ENCODE measurements around the gene CYP4B1.
"Not testable (repeated sequence)": the region's sequence is repeated elsewhere in the genome, so short reads cannot be mapped to it uniquely, and the experiment has no call there.

Gene CYP4B1

DNA sequence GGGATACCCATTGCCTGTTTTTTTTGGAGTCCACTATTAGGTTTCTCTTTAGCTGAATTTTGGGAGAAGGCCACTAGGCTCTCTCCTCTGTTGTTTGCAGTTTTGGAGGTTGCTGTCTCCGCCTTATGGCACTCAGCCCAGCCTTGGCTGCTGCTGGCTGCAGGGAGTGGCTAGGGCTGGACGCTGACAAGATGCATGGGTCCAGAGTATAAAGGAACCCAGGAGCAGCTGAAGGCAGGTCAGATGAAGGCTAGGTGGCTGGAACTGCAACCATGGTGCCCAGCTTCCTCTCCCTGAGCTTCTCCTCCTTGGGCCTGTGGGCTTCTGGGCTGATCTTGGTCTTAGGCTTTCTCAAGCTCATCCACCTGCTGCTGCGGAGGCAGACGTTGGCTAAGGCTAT lies at the start of gene CYP4B1:
TSS of gene CYP4B1 (plus strand) at position 237 of the 400 bp plus-strand sequence. CDS start at position 273, 36 bp downstream.
- H3K27ac ChIP-seq = peak within 1 kb of the TSS in 5 of 21 experiments; percentile 1 to 73 (median 59)

DNA sequence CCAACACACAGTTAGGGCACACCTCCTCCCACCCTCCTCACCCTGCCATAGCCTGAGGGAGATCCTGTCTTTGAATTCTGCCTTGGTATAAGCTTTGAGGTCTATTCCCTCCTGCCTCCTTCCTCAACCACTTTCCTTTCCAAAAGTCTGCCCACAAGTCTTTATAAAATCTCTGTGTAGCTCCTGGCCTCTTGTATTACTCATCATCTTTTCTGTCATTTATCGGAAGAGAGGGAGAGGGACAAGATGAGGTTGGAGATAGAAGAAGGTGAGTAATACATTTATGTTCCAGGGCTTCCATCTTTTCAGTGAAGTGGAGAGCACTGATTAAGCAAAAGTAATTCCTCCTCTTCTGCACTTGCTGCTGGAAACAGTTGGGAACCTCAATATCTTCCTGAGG lies 49.4 kb upstream of the CYP4B1 start:
- Histone ChIP-seq H3K27ac (peak overlapping the region in 16 of 21 experiments; percentile 12 to 84 (median 67)), H3K4me3 (no peak overlapping the region)

More for the DNA sequence above, at the start of gene CYP4B1:
- H3K4me3 ChIP-seq = peak within 1 kb of the TSS in 1 of 7 experiments; percentile 27

DNA sequence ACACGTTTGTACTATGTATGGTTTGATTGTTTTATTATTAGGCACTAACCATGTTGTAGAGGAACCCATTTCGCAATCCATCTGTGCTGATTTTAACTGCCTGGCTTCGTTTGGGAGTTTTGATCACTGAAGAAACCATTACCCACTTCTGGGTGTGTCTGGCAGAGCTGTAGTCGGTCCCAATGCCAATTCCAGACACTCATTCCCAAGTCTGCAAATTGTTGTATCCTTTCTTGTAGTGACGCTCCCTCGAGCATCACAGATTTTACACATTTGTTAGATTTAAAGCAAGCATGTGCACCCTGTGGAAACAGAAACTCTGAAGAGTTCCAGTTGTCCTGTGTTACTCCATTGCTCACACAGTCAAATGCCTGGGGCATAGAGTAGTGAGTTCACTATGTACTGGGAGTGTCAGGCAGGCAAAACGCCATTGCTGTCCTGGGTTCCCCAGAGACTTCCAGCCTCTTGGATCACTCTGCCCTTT lies 48.9 kb upstream of the CYP4B1 start:
- Histone ChIP-seq H3K27ac (peak overlapping the region in 16 of 21 experiments; percentile 12 to 84 (median 67)), H3K4me3 (no peak overlapping the region)

DNA sequence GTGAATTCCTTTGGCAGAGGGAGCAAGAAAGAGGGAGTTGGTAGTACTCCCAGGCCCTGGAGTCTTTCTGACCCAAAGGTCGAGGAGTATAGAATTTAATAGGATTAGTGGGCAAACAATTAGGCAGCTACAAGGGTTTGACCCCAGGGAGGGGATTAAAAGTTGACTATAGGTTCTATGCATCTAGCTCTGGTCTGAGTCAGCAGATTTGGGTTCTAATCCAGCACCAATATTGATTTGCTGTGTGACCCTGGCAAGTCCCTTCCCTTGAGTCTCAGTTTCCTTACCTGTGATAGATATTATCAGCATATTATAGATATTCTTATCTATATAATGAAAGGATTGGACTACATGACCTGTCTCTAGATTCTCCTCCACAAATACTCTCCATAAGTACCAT lies 44.9 kb upstream of the CYP4B1 start:
- H3K27ac ChIP-seq = peak overlapping the region in 3 of 21 experiments; percentile 19 to 71 (median 60)
- H3K4me3 ChIP-seq = no peak overlapping the region

DNA sequence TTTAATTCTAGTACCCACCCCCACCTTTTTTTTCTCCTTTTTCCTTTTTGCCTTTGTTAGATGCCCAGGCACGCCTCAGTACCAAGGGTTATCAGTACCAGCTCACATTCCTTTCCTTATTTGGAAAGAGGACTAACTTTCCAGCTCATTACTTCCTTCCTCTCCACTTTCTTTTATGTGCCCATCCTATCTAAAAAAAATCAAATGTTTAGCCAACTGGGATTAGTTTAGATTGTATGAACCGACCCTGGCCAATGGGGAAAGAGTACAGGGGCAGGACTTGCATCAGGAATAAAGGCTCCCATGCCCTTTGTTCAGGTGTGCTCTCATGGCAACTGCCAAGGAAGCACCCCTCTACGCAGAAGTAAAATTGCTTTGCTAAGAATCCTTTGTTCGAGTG lies 44.1 kb upstream of the CYP4B1 start:
- peak overlapping the region in 6 of 21 experiments; percentile 4 to 79 (median 39) for H3K27ac ChIP-seq
- H3K4me3 ChIP-seq = not testable (repeated sequence)

DNA sequence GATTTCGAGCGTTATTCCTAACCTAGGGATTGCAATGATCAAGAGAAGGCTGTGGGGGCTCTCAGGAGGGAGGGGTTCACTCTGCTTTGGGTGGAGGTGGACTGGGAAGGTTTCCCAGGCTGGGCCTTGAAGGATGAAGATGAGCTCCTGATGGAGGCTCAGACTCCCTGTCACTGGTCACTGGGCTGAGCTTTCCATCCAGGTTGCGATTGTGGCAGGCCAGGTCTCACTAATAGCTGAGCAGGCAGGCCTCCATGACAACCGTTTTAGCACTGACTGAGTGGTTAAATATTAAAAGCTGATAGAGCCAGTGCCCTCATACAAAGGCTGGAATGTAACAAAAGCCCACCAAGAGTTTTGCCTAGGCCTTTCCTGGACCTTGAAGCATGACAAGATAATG lies 43.7 kb upstream of the CYP4B1 start:
- no peak overlapping the region for H3K4me3 ChIP-seq
- peak overlapping the region in 7 of 21 experiments; percentile 4 to 79 (median 55) for H3K27ac ChIP-seq

DNA sequence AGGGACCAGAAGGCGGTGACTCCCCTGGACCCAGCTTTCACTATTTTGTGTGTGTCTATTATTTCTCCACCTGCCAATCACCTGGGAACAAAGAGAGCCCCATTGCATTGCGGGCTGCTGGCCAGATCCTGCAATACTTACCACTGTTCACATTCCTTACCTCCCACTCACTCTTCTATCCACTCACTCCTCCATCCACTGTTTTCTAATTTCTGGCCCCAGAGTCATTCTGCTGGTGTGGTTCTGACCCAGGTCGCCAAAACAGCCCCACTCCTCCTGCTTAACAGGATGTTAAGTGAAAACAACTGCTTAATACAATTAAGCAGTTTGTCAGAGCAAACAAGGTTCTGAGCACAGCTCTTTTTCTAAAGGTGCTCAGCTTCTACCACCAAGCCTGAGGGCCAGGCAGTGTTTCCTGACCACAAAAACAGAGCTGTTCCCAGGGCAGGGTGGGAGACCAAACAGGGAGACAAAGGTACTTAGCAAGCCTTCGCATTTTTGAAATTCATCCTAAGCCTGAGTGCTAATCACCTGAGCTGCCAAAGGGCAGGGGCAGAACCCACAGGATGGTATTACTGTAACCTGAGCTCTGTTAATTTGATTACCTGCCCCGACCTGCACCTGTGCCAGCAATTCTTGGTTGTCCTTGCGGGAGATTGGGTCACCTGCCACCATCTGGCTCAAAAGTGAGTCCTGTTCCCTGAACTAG lies 41.4 kb upstream of the CYP4B1 start:
- peak overlapping the region in 14 of 21 experiments; percentile 10 to 78 (median 57) for H3K27ac ChIP-seq
- no peak overlapping the region for H3K4me3 ChIP-seq

DNA sequence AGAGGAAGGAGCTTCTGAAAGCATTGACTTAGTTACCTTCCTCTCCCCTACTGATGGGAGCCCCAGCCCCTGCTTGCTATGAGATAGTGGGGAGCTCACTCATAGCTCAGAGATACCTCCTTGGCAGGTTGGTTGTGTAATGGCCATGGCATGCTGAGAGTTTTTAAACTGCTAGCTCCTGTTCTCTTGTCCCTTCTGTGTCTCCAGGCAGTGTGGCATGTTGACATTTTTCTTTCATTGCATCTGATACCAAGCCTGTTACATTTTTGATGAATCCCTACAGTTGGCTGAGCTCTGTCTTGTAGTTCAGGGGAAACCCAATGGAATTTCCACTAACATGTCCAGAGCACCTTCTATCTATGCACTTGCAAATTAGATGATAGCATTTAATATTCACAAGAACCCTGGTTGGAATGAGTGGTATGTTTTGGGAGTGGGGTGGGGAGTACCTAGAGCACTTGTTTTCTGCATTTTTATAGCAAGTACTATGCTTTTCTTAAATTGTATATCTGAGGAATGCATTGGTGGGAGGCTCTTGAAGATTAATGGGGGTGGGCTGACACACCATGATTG lies 40.8 kb upstream of the CYP4B1 start:
- Histone ChIP-seq H3K4me3 (no peak overlapping the region), H3K27ac (peak overlapping the region in 14 of 21 experiments; percentile 10 to 78 (median 57))

DNA sequence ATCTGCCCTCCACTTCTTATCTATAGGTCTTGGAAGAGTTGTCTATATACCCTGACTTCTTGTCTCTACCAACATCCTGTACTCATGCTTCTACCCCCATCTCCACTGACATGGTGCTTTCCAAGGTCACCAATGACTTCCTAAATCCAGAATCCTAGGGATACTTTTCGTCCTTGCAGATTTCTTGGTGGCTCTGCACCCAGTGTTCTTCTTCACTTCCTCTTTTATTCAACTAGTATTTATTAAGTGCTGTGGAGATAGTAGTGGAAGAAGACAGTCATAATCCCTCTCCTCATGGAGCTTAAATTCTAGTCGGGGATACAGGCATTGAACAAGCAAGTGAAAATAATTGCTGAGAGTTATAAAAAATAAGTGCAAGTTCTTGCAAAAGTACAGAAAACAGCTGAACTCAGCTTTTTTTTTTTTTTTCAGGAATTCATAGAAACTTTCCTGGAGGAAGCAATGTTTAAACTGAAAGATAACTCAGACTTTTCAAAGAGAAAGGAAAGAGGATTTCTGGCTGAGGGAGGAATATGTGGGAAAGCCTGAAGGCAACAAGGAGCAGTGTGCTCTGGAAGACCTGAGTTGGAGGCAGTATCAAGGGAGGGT lies 38.2 kb upstream of the CYP4B1 start:
- Histone ChIP-seq H3K4me3 (no peak overlapping the region), H3K27ac (no peak overlapping the region)

DNA sequence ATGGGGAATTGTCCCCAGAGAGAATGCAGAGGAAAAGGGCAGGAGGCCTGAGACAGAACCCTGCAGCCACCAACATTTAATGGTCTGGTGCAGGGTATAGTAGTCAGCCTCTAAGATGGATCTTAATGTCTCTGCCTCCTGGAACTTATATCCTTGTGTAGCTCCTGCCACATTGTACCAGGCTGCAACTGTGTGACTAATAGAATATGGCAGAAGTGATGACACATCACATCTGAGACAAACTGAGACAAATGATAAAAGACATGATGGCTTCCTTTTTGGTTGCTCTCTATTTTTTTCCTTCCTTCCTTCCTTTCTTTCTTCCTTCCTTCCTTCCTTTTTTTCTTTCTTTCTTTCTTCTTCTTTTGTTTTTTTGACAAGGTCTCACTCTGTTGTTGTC lies 37.1 kb upstream of the CYP4B1 start:
- Histone ChIP-seq H3K4me3 (no peak overlapping the region), H3K27ac (no peak overlapping the region)

DNA sequence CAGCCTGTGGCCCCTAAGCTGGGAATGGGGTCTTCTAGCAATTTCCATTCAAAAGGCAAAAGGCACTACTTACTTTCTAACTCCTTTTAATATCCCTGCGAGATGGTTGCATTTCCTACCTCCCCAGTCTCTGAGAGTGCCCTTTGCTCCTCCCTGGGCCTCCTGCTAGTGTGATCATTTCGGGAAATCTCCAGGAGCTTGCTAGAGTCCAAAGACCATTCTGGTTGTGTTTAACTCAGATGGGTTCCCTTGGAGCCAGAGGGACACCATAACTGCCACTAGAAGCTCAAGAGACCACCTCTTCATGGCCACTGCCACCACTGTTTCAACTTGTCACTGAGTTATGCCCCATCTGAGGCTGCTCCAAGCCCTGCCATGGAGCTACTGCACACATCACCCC lies 34.4 kb upstream of the CYP4B1 start:
- H3K4me3 ChIP-seq = no peak overlapping the region
- H3K27ac ChIP-seq = no peak overlapping the region

DNA sequence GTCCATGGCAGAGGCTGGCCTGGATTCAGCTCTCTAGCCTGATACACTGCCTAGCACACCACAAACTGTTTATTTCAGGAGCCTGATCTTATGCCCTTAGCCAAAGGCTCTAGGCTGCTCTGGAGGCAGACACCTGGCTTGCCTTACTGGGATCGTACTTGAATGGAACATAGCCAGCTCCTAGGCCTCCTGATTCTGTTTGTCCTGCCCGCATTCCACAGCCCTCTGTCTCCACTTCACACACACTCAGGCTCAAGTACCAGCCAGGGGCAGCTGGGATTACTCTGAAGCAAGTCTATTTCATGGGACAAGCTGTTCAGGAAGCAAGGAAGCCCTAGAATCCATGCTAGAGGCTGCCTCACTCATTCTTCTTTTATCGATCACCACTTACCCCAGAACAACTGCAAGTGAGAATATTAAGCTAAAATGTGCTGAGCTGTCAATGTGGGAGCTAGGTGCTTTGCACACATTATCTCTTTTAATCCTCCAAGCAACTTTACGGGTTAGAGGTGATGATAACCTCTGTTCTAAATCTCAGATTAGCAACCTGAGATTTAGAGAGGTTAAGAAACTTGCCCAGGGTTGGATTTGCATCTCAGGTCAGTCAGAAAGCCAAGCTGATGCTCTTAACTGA lies 31.1 kb upstream of the CYP4B1 start:
- Histone ChIP-seq H3K27ac (no peak overlapping the region), H3K4me3 (no peak overlapping the region)

DNA sequence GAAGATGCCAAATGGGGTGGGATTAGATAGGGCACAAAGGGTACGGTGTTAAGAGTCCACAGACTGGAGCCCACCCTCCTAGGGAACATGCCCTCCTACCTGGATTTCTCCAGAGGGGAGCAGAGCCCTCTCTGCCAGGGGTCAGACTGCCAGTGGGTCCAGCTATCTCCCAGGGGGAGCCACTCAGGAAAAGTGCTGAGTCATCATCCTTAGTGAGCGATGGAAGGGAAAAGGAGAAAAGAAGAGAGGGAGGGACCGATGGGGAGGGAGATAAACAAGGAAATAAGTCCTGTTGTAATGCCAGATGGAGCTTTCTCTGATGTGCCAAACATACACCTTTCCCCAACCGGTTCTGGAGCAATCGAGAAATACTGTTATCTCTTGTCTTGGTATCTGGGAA lies 30.4 kb upstream of the CYP4B1 start:
- Histone ChIP-seq H3K4me3 (no peak overlapping the region), H3K27ac (no peak overlapping the region)

DNA sequence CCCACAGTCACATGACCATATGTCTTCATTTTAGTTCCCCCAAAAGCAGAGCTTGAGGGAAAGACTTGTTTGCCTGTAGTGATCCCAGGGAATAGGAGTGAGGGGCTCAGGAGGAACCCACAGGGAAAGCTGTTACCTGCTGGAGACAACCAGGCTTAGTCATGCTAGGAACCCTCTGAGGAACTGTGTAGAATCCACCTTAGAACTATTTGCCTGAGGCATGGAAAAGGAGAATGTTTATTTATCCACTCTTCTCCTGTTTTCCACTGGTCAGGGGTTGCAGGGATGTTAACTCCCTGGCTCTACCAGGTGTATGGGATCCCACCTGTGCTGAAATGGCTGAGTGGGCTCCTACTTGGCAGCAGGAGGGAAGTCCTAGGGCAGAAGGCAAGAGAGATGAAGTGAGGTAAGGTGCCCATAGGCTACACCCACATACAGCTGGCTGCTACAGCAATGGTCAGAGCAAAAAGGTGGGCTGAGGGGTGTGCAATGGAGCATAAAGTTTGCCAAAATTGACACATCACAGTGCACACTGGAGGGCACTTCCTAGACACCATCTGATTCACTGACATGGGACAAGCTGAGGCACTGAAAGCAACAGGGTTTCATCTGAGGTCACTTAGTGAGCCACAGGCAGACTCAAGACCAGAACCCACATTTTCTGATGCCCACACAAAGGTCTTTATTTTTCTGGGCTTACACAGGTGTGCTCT lies 29.7 kb upstream of the CYP4B1 start:
- Histone ChIP-seq H3K4me3 (no peak overlapping the region), H3K27ac (no peak overlapping the region)

DNA sequence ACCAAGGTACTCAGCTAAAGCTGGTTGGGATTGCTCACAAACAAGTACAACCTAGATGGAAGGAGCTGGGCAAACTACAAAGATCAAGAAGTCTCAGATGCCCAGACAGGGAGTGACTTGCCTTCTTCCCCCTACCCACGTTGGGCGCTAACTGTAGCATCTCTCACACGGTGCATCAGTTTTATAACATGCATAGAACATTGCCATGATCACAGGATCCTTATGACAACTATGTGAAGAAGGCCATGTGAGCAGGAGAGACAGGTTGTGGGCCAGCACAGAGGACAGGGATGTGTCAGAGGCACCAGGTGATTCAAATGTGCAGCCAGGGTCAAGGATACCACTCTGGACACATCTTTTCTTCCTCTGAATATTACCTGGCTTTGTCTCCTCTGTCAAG lies 28.3 kb upstream of the CYP4B1 start:
- H3K4me3 ChIP-seq = no peak overlapping the region
- no peak overlapping the region for H3K27ac ChIP-seq

DNA sequence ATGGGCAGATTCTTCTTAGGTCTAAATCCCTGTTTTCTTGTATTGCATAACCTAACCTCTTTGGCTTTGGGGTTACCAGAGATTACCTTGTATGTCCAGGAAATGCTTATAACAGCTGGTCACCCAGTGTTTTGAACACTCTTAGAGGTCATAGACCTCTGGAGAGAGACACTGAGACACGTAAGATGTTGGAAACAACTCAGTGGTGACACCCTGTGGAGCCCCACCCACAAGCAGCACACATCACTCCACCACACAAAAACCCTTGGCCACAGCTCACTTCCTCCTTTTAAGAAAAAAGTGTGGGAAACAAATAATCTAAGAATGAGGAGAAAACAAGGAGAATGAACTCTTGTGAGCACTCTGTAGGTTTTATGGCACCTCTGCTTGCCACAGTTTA lies 26.3 kb upstream of the CYP4B1 start:
- Histone ChIP-seq H3K27ac (no peak overlapping the region), H3K4me3 (no peak overlapping the region)

DNA sequence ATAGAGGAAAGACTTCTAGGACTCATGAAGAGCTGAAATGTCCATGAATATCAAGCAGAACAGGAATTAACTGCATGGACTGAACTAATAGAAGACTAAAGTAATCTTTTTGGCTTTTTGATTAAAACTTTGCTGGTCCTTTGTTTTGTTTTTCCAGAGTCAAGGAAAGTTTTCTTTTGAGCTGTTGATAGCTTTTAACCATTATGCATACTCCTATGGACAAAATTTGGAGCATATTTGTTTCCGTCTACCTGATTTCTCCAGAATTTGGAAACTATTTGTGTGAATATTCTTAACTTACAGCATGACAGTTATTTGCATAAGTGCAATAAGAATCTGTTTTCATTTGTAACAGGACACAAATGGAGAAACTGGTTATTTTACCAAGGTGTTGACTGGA lies 24.5 kb upstream of the CYP4B1 start:
- Histone ChIP-seq H3K4me3 (no peak overlapping the region), H3K27ac (no peak overlapping the region)

DNA sequence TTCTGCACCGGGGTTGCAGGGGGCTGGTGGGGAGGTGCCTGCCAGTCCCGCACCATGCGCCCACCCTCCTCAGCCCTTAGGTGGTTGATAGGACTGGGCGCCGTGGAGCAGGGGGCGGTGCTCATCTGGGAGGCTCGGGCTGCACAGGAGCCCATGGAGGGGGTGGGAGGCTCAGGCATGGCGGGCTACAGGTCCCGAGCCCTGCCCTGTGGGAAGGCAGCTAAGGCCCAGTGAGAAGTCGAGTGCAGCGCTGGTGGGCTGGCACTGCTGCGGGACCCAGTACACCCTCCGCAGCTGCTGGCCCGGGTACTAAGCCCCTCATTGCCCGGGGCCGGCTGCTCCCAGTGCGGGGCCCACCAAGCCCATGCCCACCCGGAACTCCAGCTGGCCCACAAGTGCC lies 20.4 kb upstream of the CYP4B1 start:
- H3K4me3 ChIP-seq, H3K27ac ChIP-seq: not testable (repeated sequence)

DNA sequence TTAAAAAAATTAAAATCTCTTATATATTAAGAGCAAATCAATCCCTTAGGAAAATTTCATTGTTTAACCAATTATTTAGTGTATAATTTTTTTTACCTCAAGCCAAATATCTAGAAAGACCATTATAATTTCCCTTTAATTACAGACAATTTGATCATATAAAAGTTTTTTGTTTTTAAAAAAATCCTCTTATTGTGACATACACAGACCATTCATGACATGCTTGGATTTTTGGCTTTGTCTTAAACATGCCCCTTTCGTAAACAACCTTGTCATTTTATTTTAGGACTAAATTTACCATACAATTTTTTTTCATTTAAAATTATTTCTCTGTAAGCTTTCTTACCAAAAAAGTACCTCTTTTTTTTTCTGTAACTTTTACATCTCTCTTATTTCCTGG lies 14.2 kb upstream of the CYP4B1 start:
- Histone ChIP-seq H3K27ac (no peak overlapping the region), H3K4me3 (no peak overlapping the region)

DNA sequence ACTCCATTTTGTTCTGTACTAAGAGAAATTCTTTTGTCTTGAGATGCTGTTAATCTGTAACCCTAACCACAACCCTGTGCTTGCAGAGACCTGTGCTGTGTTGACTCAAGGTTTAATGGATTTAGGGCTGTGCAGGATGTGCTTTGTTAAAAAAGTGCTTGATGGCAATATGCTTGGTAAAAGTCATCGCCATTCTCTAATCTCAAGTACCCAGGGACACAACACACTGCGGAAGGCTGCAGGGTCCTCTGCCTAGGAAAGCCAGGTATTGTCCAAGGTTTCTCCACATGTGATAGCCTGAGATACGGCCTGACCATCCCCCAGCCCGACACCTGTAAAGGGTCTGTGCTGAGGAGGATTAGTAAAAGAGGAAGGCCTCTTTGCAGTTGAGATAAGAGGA lies 10.2 kb upstream of the CYP4B1 start:
- H3K27ac ChIP-seq, H3K4me3 ChIP-seq: not testable (repeated sequence)
